Measurements from ENCODE around the gene MYO1A. TPM values are rescaled to one million over a fixed set of nuclear protein-coding genes. Genes with fewer than 3 reads are reported as not detected.

The MYO1A gene
- total and polyA plus RNA-seq, 2 donors (not counting 1 experiment from before 2014, with no cell fraction given) = 0.55 to 1.3 TPM

DNA sequence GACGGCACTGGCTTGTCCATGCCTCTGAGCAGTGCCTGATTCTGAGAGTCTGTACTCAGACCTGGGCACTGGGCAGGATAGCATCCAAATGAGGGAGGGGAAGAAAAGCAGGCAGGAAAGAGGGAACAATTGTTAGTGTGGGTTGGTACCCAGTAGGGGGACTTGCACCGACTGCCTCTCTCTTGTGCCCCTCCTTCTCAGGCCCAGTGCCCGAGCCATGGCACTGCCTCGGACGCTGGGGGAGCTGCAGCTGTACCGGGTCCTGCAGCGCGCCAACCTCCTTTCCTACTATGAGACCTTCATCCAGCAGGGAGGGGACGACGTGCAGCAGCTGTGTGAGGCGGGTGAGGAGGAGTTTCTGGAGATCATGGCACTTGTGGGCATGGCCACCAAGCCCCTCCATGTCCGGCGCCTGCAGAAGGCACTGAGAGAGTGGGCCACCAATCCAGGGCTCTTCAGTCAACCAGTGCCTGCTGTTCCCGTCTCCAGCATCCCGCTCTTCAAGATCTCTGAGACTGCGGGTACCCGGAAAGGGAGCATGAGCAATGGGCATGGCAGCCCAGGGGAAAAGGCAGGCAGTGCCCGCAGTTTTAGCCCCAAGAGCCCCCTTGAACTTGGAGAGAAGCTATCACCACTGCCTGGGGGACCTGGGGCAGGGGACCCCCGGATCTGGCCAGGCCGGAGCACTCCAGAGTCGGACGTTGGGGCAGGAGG, 41.2 kb upstream of the MYO1A start:
- CTCF ChIA-PET = interaction anchor here (1.4 to 18.5 kb wide), 3 partner anchors 15 to 33 kb away, joined by 5 to 406 read pairs (median 246); partner anchors contain the start of genes NEMP1 and STAT6
- intact Hi-C loops (cut with micrococcal nuclease) = no loop called here
- Mint-ChIP-seq H3K4me1 (peaks cover 66% of the 10 kb centered on the region), H3K4me3 (peak overlapping the region; percentile 91), H3K9me3 (ENCODE audit: insufficient read depth) (no peaks in the 10 kb centered on the region), H3K27me3 (no peaks in the 10 kb centered on the region), H3K27ac (peak overlapping the region; percentile 67)
- Histone ChIP-seq H3K9me3 (ENCODE audit: control extremely low read depth in 1 of 3, control insufficient read depth in 2 of 3, insufficient read depth in 1 of 3, low read length in 2 of 3) (no peaks in the 10 kb centered on the region), H3K79me2 (ENCODE audit: control insufficient read depth, insufficient read depth, low read length) (peaks cover 16% of the 10 kb centered on the region), H3K4me1 (ENCODE audit: control insufficient read depth in 2 of 2, insufficient read depth in 2 of 2, low read length in 2 of 2) (peaks cover 27 to 48% of the 10 kb centered on the region in 2 donors), H3K27me3 (replicated peaks in 1 of 4; ENCODE audit: control extremely low read depth in 1 of 4, control insufficient read depth in 3 of 4, insufficient read depth in 4 of 4, low read length in 3 of 4) (no peaks in the 10 kb centered on the region), H2AFZ (ENCODE audit: insufficient read depth, low read depth, low read length, poor library complexity, severe bottlenecking) (no peak overlapping the region), H3K36me3 (replicated peaks in 1 of 2; ENCODE audit: control extremely low read depth in 1 of 2, control insufficient read depth in 1 of 2, extremely low read depth in 1 of 2, insufficient read depth in 2 of 2, low read length in 1 of 2) (peaks cover 0 to 23% of the 10 kb centered on the region in 2 experiments), H3K4me3 (ENCODE audit: control extremely low read depth in 1 of 5, extremely low read depth in 1 of 5, insufficient read depth in 1 of 5, low read depth in 2 of 5, low read length in 4 of 5) (no peak overlapping the region), H3K4me2 (replicated peaks; ENCODE audit: low read depth, low read length, poor library complexity, severe bottlenecking) (peak overlapping the region; percentile 27), H3K9ac (ENCODE audit: low read length) (no peak overlapping the region), H4K20me1 (ENCODE audit: control insufficient read depth, insufficient read depth, low read length, poor library complexity, severe bottlenecking) (peaks cover 10% of the 10 kb centered on the region), H3K27ac (ENCODE audit: low read length in 2 of 2) (peak overlapping the region in 1 of 2 donors; percentile 7)
- POLR2A ChIA-PET = interaction anchor here (1.0 to 4.8 kb wide), 5 partner anchors 12 to 19 kb away, joined by 3 to 139 read pairs (median 4); partner anchors contain the start of genes NEMP1 and STAT6
- DNase-seq (peak; percentile 22), ATAC-seq (ENCODE audit: low read depth) (no peak)
- no peak for TF ChIP-seq EZH2 (IDR thresholded peaks at IDR 0.05; ENCODE audit: borderline replicate concordance, insufficient read depth, low read depth, low read length, poor library complexity, severe bottlenecking)
- TF ChIP-seq, protein P1, sequence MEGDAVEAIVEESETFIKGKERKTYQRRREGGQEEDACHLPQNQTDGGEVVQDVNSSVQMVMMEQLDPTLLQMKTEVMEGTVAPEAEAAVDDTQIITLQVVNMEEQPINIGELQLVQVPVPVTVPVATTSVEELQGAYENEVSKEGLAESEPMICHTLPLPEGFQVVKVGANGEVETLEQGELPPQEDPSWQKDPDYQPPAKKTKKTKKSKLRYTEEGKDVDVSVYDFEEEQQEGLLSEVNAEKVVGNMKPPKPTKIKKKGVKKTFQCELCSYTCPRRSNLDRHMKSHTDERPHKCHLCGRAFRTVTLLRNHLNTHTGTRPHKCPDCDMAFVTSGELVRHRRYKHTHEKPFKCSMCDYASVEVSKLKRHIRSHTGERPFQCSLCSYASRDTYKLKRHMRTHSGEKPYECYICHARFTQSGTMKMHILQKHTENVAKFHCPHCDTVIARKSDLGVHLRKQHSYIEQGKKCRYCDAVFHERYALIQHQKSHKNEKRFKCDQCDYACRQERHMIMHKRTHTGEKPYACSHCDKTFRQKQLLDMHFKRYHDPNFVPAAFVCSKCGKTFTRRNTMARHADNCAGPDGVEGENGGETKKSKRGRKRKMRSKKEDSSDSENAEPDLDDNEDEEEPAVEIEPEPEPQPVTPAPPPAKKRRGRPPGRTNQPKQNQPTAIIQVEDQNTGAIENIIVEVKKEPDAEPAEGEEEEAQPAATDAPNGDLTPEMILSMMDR (IDR thresholded peaks at IDR 0.05) = no peak
- WGBS (ENCODE audit: insufficient coverage) = 97% methylated on average over 16 of the region's 22 CpGs

DNA sequence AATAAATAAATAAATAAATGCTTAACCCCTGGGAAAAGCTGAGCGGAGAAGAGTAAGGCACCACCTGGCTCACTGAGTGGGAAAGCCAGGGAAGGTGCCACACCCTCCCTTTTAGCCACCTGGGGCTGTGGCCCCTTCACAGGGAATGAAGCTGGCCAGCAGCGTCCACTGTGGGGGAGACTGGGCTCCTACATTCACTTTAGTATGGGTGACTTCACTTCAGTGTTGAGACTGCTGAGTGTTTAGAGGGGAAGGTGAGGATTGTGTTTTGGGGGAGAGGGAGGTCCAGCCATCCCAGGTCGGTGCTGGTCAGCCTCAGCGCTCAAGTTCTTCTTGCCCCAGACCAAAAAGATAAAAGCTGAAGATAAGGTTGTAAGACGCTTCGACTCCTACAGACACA, 40.6 kb upstream of the MYO1A start:
- CTCF ChIA-PET = interaction anchor here (15.0 to 18.5 kb wide), 2 partner anchors 16 kb away, joined by 246 to 406 read pairs; partner anchors contain the start of genes NEMP1 and STAT6
- H3K4me3 ChIP-seq (ENCODE audit: control extremely low read depth in 1 of 5, extremely low read depth in 1 of 5, insufficient read depth in 1 of 5, low read depth in 2 of 5, low read length in 4 of 5) = no peak overlapping the region
- no peaks in the 10 kb centered on the region for H3K9me3 Mint-ChIP-seq (ENCODE audit: insufficient read depth)
- no peaks in the 10 kb centered on the region for H3K9me3 ChIP-seq (ENCODE audit: control extremely low read depth in 1 of 3, control insufficient read depth in 2 of 3, insufficient read depth in 1 of 3, low read length in 2 of 3)
- peak; percentile 21 for DNase-seq
- peaks cover 4% of the 10 kb centered on the region for H4K20me1 ChIP-seq (ENCODE audit: control insufficient read depth, insufficient read depth, low read length, poor library complexity, severe bottlenecking)
- H3K9ac ChIP-seq (ENCODE audit: low read length) = no peak overlapping the region
- H3K4me3 Mint-ChIP-seq = peak overlapping the region; percentile 91
- H3K4me2 ChIP-seq (replicated peaks; ENCODE audit: low read depth, low read length, poor library complexity, severe bottlenecking) = peak overlapping the region; percentile 27
- H3K27ac ChIP-seq (ENCODE audit: low read length in 2 of 2) = peak overlapping the region in 1 of 2 donors; percentile 7
- intact Hi-C loops (cut with micrococcal nuclease) = no loop called here
- H3K79me2 ChIP-seq (ENCODE audit: control insufficient read depth, insufficient read depth, low read length) = peaks cover 16% of the 10 kb centered on the region
- WGBS (ENCODE audit: insufficient coverage) = 93% methylated on average over 4 of the region's 6 CpGs
- no peak for ATAC-seq (ENCODE audit: low read depth)
- H3K36me3 ChIP-seq (replicated peaks in 1 of 2; ENCODE audit: control extremely low read depth in 1 of 2, control insufficient read depth in 1 of 2, extremely low read depth in 1 of 2, insufficient read depth in 2 of 2, low read length in 1 of 2) = peaks cover 0 to 17% of the 10 kb centered on the region in 2 experiments
- peaks cover 66% of the 10 kb centered on the region for H3K4me1 Mint-ChIP-seq
- no peak for TF ChIP-seq EZH2 (IDR thresholded peaks at IDR 0.05; ENCODE audit: borderline replicate concordance, insufficient read depth, low read depth, low read length, poor library complexity, severe bottlenecking)
- TF ChIP-seq, protein P1 (IDR thresholded peaks at IDR 0.05) = no peak
- H3K4me1 ChIP-seq (ENCODE audit: control insufficient read depth in 2 of 2, insufficient read depth in 2 of 2, low read length in 2 of 2) = peaks cover 30 to 54% of the 10 kb centered on the region in 2 donors
- H3K27me3 Mint-ChIP-seq = no peaks in the 10 kb centered on the region
- POLR2A ChIA-PET = interaction anchor here (0.5 to 4.8 kb wide), 4 partner anchors 12 to 152 kb away, joined by 3 to 139 read pairs (median 24); partner anchors contain the start of genes NEMP1 and STAT6
- H3K27me3 ChIP-seq (replicated peaks in 1 of 4; ENCODE audit: control extremely low read depth in 1 of 4, control insufficient read depth in 3 of 4, insufficient read depth in 4 of 4, low read length in 3 of 4) = no peaks in the 10 kb centered on the region
- H2AFZ ChIP-seq (ENCODE audit: insufficient read depth, low read depth, low read length, poor library complexity, severe bottlenecking) = no peak overlapping the region
- peak overlapping the region; percentile 67 for H3K27ac Mint-ChIP-seq

Data from B cell (primary cell).